GM21367 (cell line): ENCODE data around the gene ZBTB42.

Source experiments
- ATAC-seq: cut with Tn5 transposase; IDR thresholded peaks from one replicate; pipeline ENCODE4 v1.9.1; 2021; ENCODE audit not compliant: unreplicated experiment

The ZBTB42 gene

DNA sequence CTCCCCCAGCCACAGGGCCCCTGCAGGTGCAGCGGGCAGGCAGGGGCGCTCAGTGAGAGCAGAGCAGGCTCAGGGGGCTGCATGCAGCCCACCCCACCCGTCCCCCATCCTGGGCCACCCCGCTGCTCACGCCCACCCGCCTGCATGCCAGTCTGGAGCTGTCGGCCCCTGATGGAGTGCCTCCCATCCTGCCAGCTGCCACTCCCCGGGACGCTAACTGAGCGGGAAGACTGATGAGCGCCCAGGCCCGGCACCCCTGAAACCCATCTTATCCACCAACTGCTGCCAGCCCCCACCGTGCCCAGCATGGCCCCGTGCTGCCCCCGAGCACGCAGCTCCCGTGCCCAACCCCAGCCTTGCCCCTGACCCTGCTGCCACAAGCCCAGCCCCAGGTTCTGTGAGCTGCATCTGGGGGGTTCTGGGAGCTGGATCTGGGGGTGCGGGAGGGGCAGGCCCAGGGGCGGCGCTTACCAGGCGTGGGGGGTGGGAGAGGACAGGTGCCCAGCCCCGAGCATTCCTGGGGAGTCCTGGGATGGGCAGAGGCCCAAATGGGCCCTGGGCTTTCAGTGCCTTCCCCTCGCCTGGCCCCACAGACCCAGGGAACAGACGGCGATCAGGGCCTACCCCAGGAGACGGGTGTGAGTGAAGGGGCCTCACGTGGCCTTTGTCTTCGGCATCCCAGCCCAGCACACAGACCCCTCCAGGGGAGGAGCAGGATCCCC, 18.7 kb upstream of the ZBTB42 start:
- ATAC-seq = no peak

DNA sequence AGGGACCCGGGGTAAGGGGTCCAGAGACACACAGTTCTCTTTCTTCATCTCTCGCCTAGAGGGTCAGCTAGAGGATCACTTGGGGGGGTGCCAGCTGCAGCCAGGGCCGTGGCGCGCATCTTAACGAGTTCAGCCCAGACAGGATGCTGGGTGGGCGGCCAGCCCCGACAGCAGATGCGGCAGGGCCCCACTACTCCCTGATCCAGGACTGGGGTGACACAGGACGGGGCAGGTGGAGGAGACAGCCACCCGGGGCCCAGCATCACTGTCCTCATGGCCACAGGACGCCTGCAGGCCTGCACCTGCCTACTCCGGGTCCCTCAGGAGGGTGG, 18.1 kb upstream of the ZBTB42 start:
- ATAC-seq = no peak

GRCh38 chr14:104783484-104784217, 17.2 kb upstream of the ZBTB42 start:
- no peak for ATAC-seq

DNA sequence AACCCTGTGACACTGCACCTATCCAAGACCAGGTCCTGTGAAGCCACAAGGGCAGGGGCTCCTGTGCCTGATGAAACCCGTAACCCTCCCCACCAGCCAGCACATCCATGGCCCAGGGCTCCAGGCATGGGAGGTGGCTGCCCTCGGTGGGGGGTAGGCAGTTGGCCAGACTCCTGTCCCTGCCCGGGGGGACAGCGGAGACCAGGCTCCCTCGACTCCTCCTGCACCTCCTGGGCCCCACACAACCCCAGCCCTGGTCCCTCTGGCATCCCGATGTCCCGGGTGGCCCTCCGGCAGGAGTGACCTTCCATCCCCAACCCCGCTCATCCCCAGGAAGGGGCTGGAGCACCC, 16.7 kb upstream of the ZBTB42 start:
- ATAC-seq = no peak

DNA sequence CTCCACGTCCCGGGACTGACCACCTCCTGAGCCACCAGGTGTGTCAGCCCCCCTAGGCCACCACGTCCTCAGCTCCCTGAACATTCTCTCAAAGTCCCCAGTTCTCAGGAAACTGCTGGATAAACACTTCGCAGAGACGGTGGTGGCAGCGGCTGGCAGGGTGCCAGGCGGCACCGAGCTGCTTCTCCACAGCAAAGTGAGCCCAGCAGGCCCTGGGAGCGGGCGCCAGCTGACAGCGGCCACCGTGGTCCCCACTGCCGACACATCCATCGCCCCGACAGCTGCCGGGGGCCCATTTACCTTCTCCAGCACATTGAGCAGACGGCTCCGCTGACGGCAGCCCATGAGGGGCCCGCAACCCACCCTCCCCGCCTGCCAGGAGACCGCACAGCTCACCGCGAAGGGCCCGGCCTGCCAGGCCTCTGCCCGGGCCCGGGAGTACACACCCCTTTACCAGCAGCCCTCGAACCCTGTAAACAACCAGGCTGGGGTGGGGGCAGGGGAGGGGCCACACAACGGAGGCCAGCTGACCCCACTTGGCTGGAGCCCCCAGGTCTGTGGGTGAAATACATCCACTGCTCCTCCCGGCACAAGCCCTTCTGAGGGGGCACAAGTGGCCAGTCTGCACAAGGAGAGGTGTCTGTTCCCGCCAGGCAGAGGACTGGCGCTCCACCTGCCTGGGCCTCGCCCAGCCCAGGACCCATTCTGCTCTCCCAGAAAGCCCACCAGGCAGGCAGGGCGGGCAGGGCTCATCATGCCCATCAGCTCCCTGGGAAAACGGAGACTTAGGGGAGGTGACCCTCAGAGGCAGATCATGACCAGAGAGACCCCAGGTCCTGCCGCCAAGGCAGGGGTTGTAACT, 15.8 kb upstream of the ZBTB42 start:
- ATAC-seq = no peak

GRCh38 chr14:104785708-104786080, 15.2 kb upstream of the ZBTB42 start:
- no peak for ATAC-seq

DNA sequence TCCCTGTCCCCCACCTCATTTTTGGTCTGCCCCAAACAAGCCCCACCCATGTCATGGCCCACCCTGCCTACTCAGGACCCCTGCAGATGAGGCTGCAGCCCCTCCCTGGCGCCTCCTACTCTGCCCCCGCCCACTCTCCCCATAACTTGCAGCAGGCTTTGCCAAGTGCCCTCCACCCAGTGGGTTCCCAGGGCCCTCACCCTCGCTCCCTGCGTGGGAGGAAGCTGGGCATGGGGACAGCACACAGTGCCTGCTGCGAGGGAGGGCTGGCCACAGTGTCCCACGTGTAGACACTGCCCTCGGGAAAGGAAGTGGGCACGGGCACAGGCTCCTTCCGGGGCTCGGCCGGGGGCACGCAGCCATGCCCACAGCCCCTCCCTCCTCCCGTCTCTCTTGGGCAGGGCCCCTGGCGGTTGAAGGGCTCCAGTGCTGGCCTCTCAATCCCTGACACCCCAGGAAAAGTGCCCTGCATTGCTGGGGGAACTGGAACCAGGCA, 14.8 kb upstream of the ZBTB42 start:
- ATAC-seq = no peak

DNA sequence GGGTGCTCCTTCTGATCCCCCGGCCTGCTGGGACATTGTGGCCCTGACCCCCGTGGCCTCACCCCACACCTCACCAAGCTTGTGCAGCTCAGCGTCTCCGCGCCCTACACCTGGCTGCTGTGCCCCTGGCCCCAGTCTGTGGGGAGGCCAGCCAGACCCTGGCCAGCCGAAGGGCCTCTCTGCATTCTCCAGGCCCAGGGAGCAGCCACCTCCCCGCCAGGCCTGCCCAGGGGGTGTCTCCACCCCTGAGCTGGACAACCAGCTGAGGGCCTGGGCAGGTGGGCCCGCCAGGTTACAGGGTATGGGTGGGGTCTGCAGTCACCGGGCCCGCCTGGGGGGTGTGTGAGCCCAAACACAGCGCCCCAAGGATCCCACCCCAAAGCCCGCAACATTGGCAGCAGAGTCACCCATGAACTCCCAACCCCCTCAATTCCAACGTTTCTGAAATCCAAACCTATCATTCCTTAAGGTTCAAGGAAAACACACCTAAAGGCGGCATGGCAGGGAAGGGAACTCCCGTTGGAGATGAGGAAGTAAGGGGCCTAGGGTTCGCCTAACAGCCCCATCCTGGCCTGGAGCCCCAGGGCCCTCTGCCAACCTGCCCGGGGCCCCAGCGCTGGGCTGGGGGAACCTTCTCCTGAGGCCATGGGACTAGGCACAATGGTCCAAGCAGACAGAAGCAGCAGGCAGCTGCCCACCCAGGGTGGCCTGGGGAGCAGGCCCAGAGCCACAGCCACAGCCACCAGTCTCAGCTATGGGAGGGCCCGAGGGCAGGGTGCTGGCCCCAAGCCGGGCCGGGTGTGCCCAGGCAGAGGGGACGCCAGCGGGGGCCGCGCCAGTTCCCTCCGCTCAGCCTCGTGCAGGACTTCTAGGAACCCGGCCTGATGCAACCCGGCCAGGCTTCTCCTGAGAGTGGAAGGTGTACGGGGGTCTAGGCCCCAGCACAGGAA, 13.9 kb upstream of the ZBTB42 start:
- no peak for ATAC-seq

DNA sequence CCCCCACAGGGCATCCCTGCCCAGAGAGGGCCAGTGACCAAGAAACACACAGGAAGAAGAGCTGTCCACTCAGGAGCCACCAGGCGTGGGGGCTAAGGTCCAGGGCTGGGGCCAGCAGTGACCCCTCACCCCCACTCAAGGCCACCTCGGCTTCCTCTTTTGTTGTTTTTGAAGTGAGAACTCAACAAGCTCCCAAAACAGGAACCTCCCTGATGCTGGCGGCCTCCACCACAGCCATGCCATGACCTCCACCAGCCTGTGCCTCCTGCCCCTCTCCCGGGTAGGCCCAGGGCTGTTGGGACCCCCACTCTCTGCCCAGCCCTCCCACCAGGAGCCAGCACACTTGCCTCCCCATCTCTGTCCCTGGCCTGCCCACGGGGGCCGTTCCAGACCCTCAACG, 13.2 kb upstream of the ZBTB42 start:
- ATAC-seq = no peak

GRCh38 chr14:104788161-104788818, 12.6 kb upstream of the ZBTB42 start:
- no peak for ATAC-seq

DNA sequence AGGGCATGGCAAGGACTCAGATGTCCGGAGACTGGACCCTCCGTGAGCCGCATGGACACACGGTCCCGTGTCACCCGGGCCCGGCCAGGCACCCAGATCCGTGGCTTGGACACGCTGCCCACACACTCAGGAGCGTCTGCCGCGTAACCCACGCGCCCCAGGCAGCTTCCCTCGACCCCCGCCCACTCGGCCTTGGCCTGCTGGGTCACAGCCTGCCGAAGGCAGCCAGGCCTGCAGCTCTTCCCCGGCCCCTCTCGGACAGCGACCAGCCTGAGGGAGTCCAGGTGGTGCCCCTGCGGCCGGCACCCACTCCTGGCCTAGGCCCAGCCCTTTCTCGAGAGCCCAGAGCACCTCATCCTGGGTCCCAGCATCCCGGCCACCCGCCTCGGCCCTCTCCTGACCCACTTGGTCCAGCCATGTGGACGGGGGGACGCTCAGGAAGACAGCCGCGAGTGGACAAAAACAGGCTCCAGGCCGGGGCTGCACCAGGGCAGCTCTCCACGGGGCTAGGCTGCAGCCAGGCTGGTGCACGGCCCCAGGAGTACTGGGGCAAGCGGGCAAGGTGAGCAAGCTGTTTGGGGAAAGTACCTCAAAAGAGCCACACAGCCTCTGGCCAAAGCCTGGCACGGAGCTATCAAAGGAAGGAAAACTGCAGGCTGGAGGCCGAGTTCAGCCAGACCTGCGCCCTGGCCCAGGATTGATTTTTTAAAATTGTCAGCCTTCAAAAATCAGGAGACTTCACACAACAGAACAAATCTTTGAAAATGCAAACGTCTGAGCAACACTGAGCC, 11.8 kb upstream of the ZBTB42 start:
- no peak for ATAC-seq

- no peak for ATAC-seq
These were observed 10.9 kb upstream of the ZBTB42 start for GRCh38 chr14:104789752-104790743.

- ATAC-seq = no peak
These were observed 9.5 kb upstream of the ZBTB42 start for GRCh38 chr14:104791425-104791824.

DNA sequence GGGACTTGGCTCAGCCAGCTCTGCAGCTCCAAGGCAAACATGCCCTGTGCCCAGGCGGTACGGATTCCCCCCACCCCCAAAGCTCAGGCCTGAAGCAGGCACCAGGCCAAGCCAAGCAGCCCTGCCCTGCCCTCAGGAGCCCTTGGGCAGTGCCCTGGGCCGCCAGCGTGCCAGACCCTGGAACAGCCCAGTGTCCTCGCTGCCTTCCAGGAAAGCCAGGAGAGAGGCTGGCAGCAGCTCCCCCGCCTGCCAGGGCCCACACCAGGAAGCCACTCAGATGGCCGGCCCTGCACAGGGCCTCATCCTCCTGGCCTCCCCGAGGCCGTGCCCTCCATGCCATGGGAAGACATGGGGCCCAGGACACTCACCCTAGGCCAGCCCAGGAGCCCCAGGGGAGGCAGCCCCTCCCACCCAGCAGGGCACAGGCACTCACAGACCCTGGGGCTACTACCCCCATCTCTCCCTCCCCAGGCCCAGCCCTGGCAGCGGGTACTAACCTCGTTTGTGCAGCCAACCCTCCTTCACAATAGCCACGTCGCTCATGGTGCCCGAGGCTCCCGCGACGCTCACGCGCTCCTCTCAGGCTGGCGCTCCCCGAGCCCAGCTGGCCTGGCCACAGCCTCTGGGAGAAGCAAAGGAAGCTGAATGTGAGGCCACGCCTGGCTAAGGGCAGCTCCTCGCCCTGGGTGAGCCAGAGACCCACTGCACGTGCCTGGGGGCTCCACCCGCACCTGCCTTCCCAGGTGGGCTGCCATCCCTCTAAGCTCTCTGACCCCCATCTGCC, 8.6 kb upstream of the ZBTB42 start:
- ATAC-seq = no peak

DNA sequence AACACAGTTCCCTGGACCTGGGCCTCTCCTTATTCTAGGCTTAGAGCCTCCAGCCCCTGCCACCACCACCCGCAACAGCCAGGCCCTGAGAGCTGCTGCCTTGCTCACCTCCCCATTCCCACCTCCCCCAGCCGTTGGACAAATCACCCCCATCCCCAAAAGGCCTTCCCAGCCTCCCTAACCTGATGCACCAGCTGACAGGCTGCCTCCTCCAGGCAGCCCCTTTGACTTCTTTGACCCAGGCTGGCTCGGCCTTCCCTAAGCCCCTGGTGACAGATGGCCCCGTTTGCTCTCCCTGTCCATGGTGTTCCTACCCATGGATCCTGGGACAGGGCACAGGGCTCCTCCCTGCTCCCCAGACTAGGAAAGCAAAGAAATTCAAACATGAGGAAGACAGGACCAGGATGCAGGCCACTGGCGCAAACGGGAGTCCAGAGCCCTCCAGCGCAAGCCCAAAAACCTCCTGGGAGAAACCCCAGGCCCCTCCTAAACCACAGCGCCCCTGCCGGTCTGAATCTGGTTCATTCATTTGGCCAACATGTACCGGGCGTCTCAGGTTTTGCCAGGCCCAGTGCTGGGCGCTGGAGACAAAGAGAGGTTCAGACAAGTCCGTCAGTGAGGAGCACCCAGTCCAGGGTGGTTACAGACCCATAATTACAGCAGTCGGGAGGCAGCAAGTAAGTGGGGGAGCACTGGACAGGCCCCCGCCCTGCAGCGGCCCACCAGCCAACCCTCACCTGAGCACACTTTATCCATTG, 7.8 kb upstream of the ZBTB42 start:
- ATAC-seq = no peak

GRCh38 chr14:104793703-104793959, 7.3 kb upstream of the ZBTB42 start:
- no peak for ATAC-seq

DNA sequence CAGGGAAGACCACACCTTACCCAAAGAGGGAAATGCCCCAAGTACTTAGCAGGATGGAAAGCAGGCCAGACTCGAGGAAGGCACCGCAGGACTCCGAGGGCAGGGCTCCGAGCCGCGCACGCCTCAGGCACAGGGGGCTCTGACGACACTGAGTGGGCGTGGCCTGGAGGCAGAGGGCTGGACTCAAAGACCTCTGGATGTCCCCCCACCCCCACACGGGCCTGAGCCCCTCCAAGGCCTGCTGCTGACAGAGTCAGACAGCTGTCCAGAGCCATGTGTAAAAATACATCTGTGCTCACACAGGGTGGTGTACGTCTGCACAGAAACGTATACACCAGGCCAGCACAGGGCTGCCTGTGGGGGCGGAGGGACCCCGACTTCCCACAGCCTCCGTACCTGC, 6.8 kb upstream of the ZBTB42 start:
- ATAC-seq = no peak
